ENCODE data around the gene DUSP14.

DNA sequence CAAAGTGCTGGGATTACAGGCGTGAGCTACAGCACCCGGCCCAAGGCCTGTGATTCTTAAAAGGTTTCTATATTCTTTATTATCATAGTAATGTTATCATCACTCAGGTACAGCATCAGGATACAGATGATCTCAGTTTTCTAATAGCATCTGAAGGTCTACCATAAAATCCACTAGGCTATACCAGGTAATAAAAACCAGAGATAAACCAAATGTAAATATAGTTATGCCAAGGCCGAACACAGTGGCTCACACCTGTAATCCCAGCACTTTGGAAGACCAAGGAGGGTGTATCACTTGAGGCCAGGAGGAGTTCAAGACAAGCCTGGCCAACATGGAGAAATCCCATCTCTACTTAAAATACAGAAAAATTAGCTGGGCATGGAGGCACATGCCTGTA is 65.7 kb downstream of the DUSP14 start:
- TF ChIP-seq CTCF (IDR thresholded peaks at IDR 0.05) (no peak), POLR2A (IDR thresholded peaks at IDR 0.05) (no peak)
